HG02884 (cell line): ENCODE data around the gene BICD2.
"Not testable (repeated sequence)": the region's sequence is repeated elsewhere in the genome, so short reads cannot be mapped to it uniquely, and the experiment has no call there.

Experiments used
- ATAC-seq: cut with Tn5 transposase; IDR thresholded peaks from one replicate; pipeline ENCODE4 v1.9.1; 2021; ENCODE audit warnings: mild to moderate bottlenecking, moderate library complexity; ENCODE audit not compliant: unreplicated experiment

The BICD2 gene

GRCh38 chr9:92771309-92771708 lies 6.7 kb upstream of the BICD2 start:
- ATAC-seq = no peak

GRCh38 chr9:92770360-92770995 lies 5.8 kb upstream of the BICD2 start:
- no peak for ATAC-seq

- ATAC-seq = no peak
Measured at GRCh38 chr9:92769990-92770359, 5.3 kb upstream of the BICD2 start.

- ATAC-seq = no peak
Measured at GRCh38 chr9:92769286-92769685, 4.7 kb upstream of the BICD2 start.

GRCh38 chr9:92768816-92769215 lies 4.2 kb upstream of the BICD2 start:
- not testable (repeated sequence) for ATAC-seq

- ATAC-seq = no peak
Measured at GRCh38 chr9:92767066-92768054, 2.7 kb upstream of the BICD2 start.

- peak; percentile 90 for ATAC-seq
Measured at GRCh38 chr9:92764988-92765936, 629 bp upstream of the BICD2 start.

GRCh38 chr9:92763721-92764380 lies 782 bp downstream of the BICD2 start:
- no peak for ATAC-seq

- no peak for ATAC-seq
Measured at GRCh38 chr9:92762781-92763708, 1.6 kb downstream of the BICD2 start.

GRCh38 chr9:92762196-92762595 lies 2.4 kb downstream of the BICD2 start:
- ATAC-seq = no peak

- no peak for ATAC-seq
Measured at GRCh38 chr9:92761686-92762085, 2.9 kb downstream of the BICD2 start.

- ATAC-seq = no peak
Measured at GRCh38 chr9:92760494-92760893, 4.1 kb downstream of the BICD2 start.

GRCh38 chr9:92760070-92760469 lies 4.6 kb downstream of the BICD2 start:
- no peak for ATAC-seq

- no peak for ATAC-seq
Measured at GRCh38 chr9:92759446-92759845, 5.2 kb downstream of the BICD2 start.

GRCh38 chr9:92756792-92757191 lies 7.8 kb downstream of the BICD2 start:
- ATAC-seq = no peak

- no peak for ATAC-seq
Measured at GRCh38 chr9:92754091-92754745, 10.4 kb downstream of the BICD2 start.

- no peak for ATAC-seq
Measured at GRCh38 chr9:92752812-92753404, 11.7 kb downstream of the BICD2 start.

- ATAC-seq = no peak
Measured at GRCh38 chr9:92749934-92750315, 14.7 kb downstream of the BICD2 start.
